ENCODE measurements around the gene STRA8. TPM values are rescaled to one million over a fixed set of nuclear protein-coding genes. Genes with fewer than 3 reads are reported as not detected.
A peak's percentile ranks its signal among the peaks of the same experiment; 100 is the strongest.

Gene STRA8
- polyA plus RNA-seq, 2 donors: not detected

DNA sequence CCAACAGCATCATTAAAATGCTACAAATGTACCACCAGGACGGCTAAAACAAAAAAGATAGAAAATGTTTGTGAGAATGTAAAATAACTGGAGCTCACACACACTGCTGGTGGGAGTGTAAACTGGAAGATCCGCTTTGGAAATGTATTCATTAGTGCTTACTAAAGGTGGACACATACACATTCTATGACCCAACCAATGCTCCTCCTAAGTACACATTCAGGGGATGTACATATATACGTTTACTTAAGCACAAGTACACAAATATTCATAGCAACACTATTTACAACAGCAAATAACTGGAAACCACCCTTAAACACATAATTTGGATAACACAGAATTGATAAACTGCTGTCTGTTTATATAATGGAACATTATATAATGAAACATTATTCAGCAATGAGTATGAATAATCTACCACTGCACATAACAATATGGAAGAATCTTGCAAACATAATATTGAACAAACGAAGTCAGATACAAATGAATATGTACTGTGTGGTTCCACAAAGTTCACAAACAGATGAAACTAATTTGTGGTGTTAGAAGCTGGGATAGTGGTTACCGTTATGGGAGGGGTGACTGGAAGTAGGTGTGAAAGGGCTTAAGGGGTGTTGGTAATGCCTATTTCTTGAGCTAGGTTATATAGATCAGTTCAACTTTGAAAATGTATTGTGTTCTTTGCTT is 52.1 kb downstream of the STRA8 start:
- Histone ChIP-seq H3K4me1 (ENCODE audit: control insufficient read depth in 2 of 2, insufficient read depth in 2 of 2, low read length in 1 of 2) (no peaks in the 10 kb centered on the region), H3K9me3 (ENCODE audit: control insufficient read depth in 2 of 2, insufficient read depth in 1 of 2, low read depth in 1 of 2, low read length in 1 of 2) (no peaks in the 10 kb centered on the region), H3K27me3 (ENCODE audit: control insufficient read depth in 1 of 2, insufficient read depth in 2 of 2, low read length in 2 of 2) (no peaks in the 10 kb centered on the region), H3K4me3 (ENCODE audit: low read depth in 1 of 2, low read length in 2 of 2) (no peak overlapping the region), H3K36me3 (ENCODE audit: control insufficient read depth in 2 of 2, insufficient read depth in 2 of 2, low read length in 1 of 2) (no peaks in the 10 kb centered on the region), H3K27ac (ENCODE audit: low read depth in 2 of 2, low read length in 1 of 2) (no peak overlapping the region)
- 72 to 74% methylated on average over 5 of the region's 5 CpGs for WGBS, 2 donors

DNA sequence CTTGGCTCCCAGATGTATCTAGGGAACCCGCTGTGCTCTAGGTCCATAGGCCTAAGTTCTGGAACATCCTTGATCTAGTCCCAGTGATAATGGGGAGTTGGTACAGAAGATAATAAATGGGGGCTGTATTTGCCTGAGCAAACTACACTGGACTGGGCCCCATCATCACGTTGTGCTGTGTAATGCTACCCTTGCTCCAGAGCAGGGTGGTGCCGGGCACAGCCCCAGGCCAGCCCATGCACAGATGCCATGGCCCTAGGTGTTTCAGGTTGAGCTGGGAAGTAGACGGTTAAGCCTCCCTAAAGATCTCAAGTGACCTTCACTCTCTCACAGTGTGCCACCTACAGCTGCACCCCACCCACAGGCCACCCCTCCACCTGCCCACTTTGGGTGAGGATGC is 53.2 kb downstream of the STRA8 start:
- 83 to 85% methylated on average over 4 of the region's 4 CpGs for WGBS, 2 donors
- no peak overlapping the region for H3K27ac ChIP-seq (ENCODE audit: low read depth in 2 of 2, low read length in 1 of 2)

DNA sequence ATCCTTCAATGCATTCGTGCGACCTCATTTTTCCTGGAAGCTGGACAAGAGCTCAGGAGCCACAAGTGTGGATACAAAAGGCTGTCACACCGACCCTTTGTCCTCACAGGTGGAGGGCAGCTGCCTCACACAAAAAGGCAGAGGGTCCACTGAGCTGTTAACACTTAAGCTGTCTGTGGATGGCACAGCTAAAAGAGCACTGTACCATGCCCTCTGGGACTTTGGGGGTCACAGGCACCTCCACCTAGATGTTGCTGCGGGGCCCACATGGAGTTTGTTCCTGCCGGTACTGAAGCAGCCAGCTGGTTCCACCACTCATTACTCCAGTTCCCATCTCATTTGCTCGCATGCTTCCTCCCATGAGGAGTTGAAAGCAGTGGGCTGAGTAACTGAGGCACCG is 57.0 kb downstream of the STRA8 start:
- 90 to 93% methylated on average over 7 of the region's 7 CpGs for WGBS, 2 donors
- Histone ChIP-seq H3K9me3 (ENCODE audit: control insufficient read depth in 2 of 2, insufficient read depth in 1 of 2, low read depth in 1 of 2, low read length in 1 of 2) (no peaks in the 10 kb centered on the region), H3K27me3 (ENCODE audit: control insufficient read depth in 1 of 2, insufficient read depth in 2 of 2, low read length in 2 of 2) (no peaks in the 10 kb centered on the region), H3K4me3 (ENCODE audit: low read depth in 1 of 2, low read length in 2 of 2) (no peak overlapping the region), H3K27ac (ENCODE audit: low read depth in 2 of 2, low read length in 1 of 2) (no peak overlapping the region), H3K36me3 (ENCODE audit: control insufficient read depth in 2 of 2, insufficient read depth in 2 of 2, low read length in 1 of 2) (no peaks in the 10 kb centered on the region), H3K4me1 (ENCODE audit: control insufficient read depth in 2 of 2, insufficient read depth in 2 of 2, low read length in 1 of 2) (no peaks in the 10 kb centered on the region)

More for the DNA sequence above, 53.2 kb downstream of the STRA8 start:
- Histone ChIP-seq H3K27me3 (ENCODE audit: control insufficient read depth in 1 of 2, insufficient read depth in 2 of 2, low read length in 2 of 2) (no peaks in the 10 kb centered on the region), H3K4me1 (ENCODE audit: control insufficient read depth in 2 of 2, insufficient read depth in 2 of 2, low read length in 1 of 2) (no peaks in the 10 kb centered on the region), H3K4me3 (ENCODE audit: low read depth in 1 of 2, low read length in 2 of 2) (no peak overlapping the region), H3K9me3 (ENCODE audit: control insufficient read depth in 2 of 2, insufficient read depth in 1 of 2, low read depth in 1 of 2, low read length in 1 of 2) (no peaks in the 10 kb centered on the region), H3K36me3 (ENCODE audit: control insufficient read depth in 2 of 2, insufficient read depth in 2 of 2, low read length in 1 of 2) (no peaks in the 10 kb centered on the region)

GRCh38 chr7:135291809-135292253 is 58.2 kb downstream of the STRA8 start:
- Histone ChIP-seq H3K27ac (ENCODE audit: low read depth in 2 of 2, low read length in 1 of 2) (peak overlapping the region in 1 of 2 donors; percentile 24), H3K4me3 (ENCODE audit: low read depth in 1 of 2, low read length in 2 of 2) (no peak overlapping the region), H3K9me3 (ENCODE audit: control insufficient read depth in 2 of 2, insufficient read depth in 1 of 2, low read depth in 1 of 2, low read length in 1 of 2) (no peaks in the 10 kb centered on the region), H3K4me1 (ENCODE audit: control insufficient read depth in 2 of 2, insufficient read depth in 2 of 2, low read length in 1 of 2) (no peaks in the 10 kb centered on the region), H3K36me3 (ENCODE audit: control insufficient read depth in 2 of 2, insufficient read depth in 2 of 2, low read length in 1 of 2) (no peaks in the 10 kb centered on the region), H3K27me3 (ENCODE audit: control insufficient read depth in 1 of 2, insufficient read depth in 2 of 2, low read length in 2 of 2) (no peaks in the 10 kb centered on the region)
- WGBS, 2 donors: 46 to 61% methylated on average over 8 of the region's 8 CpGs

DNA sequence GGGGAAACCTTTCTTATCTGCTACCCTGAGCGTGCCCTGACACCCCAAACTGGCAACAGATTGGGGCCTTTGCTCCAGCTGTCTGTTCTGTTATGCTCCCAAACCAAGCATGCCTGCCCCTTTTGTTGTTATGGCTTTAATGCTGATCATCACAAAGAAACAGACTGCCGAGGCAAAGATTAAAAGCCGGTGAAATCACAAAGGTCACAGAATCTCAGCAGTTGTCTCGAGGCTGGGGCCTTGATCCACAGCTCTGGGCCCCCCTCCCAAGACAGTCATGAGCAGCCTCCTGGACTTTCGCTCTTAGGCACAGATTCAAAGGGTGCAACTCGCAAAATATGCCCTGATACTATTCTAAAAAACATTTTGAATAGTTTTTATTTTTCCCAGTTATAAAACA is 65.6 kb downstream of the STRA8 start:
- 59 to 63% methylated on average over 6 of the region's 6 CpGs for WGBS, 2 donors
- Histone ChIP-seq H3K4me3 (ENCODE audit: low read depth in 1 of 2, low read length in 2 of 2) (no peak overlapping the region), H3K4me1 (ENCODE audit: control insufficient read depth in 2 of 2, insufficient read depth in 2 of 2, low read length in 1 of 2) (no peaks in the 10 kb centered on the region), H3K36me3 (ENCODE audit: control insufficient read depth in 2 of 2, insufficient read depth in 2 of 2, low read length in 1 of 2) (no peaks in the 10 kb centered on the region), H3K27me3 (ENCODE audit: control insufficient read depth in 1 of 2, insufficient read depth in 2 of 2, low read length in 2 of 2) (no peaks in the 10 kb centered on the region), H3K27ac (ENCODE audit: low read depth in 2 of 2, low read length in 1 of 2) (no peak overlapping the region), H3K9me3 (ENCODE audit: control insufficient read depth in 2 of 2, insufficient read depth in 1 of 2, low read depth in 1 of 2, low read length in 1 of 2) (no peaks in the 10 kb centered on the region)

DNA sequence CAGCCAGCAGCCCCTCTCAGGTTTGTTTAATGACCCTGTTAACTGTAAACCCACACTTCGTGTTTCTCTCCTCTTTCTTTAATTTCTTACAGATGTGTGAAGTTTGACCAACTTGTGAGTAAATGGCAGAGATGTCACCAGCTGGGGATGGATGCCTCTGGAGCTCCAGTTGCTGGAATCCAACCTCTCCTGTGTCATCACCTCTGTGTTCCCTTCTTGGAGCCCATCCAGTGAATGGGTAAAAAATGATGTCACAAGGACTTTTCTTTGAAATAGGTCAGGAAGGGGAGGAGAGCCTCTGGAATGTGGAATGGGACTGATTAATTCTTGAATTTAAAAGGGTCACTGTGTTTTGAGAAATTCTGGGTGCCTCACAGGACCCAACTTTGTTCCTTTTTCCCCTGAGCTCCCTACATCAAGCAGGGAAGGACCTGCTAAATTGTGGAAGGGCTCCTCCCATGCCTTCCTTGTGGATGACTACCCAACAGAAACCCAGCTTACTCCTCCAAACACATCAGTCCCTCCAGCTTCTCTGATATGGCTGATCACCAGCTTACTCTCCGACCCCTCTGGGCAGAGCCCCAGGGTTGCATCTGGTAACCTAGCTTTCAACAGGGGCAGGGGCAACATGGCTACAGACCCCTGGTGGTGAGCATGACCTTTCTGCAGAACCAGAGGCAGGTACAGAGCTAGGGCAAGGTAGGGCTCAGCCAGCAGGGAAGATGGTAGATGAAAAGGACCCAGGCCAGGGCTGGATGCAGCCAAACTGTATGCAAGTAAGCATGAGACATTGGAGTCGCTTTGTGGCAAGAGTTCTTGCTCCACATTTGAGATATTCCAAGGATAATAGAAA is 67.5 kb downstream of the STRA8 start:
- Histone ChIP-seq H3K27me3 (ENCODE audit: control insufficient read depth in 1 of 2, insufficient read depth in 2 of 2, low read length in 2 of 2) (no peaks in the 10 kb centered on the region), H3K4me3 (ENCODE audit: low read depth in 1 of 2, low read length in 2 of 2) (no peak overlapping the region), H3K36me3 (ENCODE audit: control insufficient read depth in 2 of 2, insufficient read depth in 2 of 2, low read length in 1 of 2) (no peaks in the 10 kb centered on the region), H3K27ac (ENCODE audit: low read depth in 2 of 2, low read length in 1 of 2) (no peak overlapping the region), H3K9me3 (ENCODE audit: control insufficient read depth in 2 of 2, insufficient read depth in 1 of 2, low read depth in 1 of 2, low read length in 1 of 2) (no peaks in the 10 kb centered on the region), H3K4me1 (ENCODE audit: control insufficient read depth in 2 of 2, insufficient read depth in 2 of 2, low read length in 1 of 2) (no peaks in the 10 kb centered on the region)
- 75 to 84% methylated on average over 3 of the region's 3 CpGs for WGBS, 2 donors

Other genes starting within 250 kb of the STRA8 start
- gene AGBL3, start 247.3 kb upstream of the STRA8 start, polyA plus RNA-seq: under 1 TPM; 0.55 to 0.62 TPM
- 1 to 10 TPM; 1.3 to 1.9 TPM for gene TMEM140, start 85.8 kb upstream of the STRA8 start, polyA plus RNA-seq
- 10 to 100 TPM; 26.0 to 27.2 TPM for gene CYREN, start 63.1 kb upstream of the STRA8 start, polyA plus RNA-seq
- gene WDR91, start 22.3 kb upstream of the STRA8 start, polyA plus RNA-seq: 10 to 100 TPM; 19.9 to 21.9 TPM